SK-N-SH treated with all-trans-retinoic acid at 6 μM for 48 hours (cell line): ENCODE data around the gene CSAG2.

Source experiments
- ESRRG ChIP-seq: fragments of 250-450 bp; sonication (Bioruptor Pico); IDR thresholded peaks from 2 replicates; pipeline ENCODE4 v1.6.1; 2021; ENCODE audit warnings: mild to moderate bottlenecking
- GLIS3 ChIP-seq: fragments of 250-450 bp; sonication (Bioruptor Pico); IDR thresholded peaks from 2 replicates; pipeline ENCODE4 v1.5.0; 2020; ENCODE audit warnings: mild to moderate bottlenecking, moderate library complexity
- OSR1 ChIP-seq: fragments of 250-450 bp; sonication (Bioruptor Pico); IDR thresholded peaks from 2 replicates; pipeline ENCODE4 v1.8.0; 2022; ENCODE audit warnings: moderate library complexity, mild to moderate bottlenecking, inconsistent platforms
- TF ChIP-seq, protein P1 (sequence below): fragments of 250-450 bp; sonication (Bioruptor Pico); IDR thresholded peaks from 2 replicates; pipeline ENCODE4 v1.8.0; 2020; ENCODE audit warnings: mild to moderate bottlenecking, moderate library complexity, borderline replicate concordance

The CSAG2 gene

GRCh38 chrX:152658302-152658701 lies 50.8 kb downstream of the CSAG2 start (continued):
- TF ChIP-seq, protein P1, sequence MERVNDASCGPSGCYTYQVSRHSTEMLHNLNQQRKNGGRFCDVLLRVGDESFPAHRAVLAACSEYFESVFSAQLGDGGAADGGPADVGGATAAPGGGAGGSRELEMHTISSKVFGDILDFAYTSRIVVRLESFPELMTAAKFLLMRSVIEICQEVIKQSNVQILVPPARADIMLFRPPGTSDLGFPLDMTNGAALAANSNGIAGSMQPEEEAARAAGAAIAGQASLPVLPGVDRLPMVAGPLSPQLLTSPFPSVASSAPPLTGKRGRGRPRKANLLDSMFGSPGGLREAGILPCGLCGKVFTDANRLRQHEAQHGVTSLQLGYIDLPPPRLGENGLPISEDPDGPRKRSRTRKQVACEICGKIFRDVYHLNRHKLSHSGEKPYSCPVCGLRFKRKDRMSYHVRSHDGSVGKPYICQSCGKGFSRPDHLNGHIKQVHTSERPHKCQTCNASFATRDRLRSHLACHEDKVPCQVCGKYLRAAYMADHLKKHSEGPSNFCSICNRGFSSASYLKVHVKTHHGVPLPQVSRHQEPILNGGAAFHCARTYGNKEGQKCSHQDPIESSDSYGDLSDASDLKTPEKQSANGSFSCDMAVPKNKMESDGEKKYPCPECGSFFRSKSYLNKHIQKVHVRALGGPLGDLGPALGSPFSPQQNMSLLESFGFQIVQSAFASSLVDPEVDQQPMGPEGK (CRISPR knock-in tag) = no peak
- TF ChIP-seq OSR1 (CRISPR knock-in tag) (no peak), ESRRG (no peak), GLIS3 (CRISPR knock-in tag) (no peak)
